CD14-positive monocyte (primary cell): ENCODE measurements around the gene PCAT7. TPM values are rescaled to one million over a fixed set of nuclear protein-coding genes. Genes with fewer than 3 reads are reported as not detected.
A peak's percentile ranks its signal among the peaks of the same experiment; 100 is the strongest.

ENCODE experiments used
- DNase-seq, 3 donors: peaks; one replicate each; pipeline ENCODE4 v3.0.0-alpha.2; 2011 to 2022
- H2AFZ ChIP-seq: 2 replicates; pipeline ENCODE4 v1.6.0; 2012; ENCODE audit warnings: mild to moderate bottlenecking, low read depth, low read length, inconsistent platforms; ENCODE audit not compliant: insufficient read depth, poor library complexity, severe bottlenecking
- H3K27ac ChIP-seq, 2 donors: 1 replicate in 1 of 2; 2 replicates in 1 of 2; pipeline ENCODE4 v1.5.1; 2012 to 2013; ENCODE audit warnings: low read length in 2 of 2, control low read depth in 1 of 2, inconsistent platforms in 1 of 2, low read depth in 1 of 2, mild to moderate bottlenecking in 1 of 2
- H3K27me3 ChIP-seq, 2 donors: one replicate each; pipeline versions ENCODE4 v1.6.0 to v1.6.1; 2011 to 2013; ENCODE audit warnings: low read length in 2 of 2; ENCODE audit not compliant: control insufficient read depth in 2 of 2, insufficient read depth in 2 of 2
- H3K36me3 ChIP-seq, 2 donors: replicated peaks in 1 of 2; 1 replicate in 1 of 2; 2 replicates in 1 of 2; pipeline versions ENCODE4 v1.5.1 to v1.6.1; 2012 to 2013; ENCODE audit warnings: low read length in 2 of 2, control low read depth in 1 of 2, inconsistent platforms in 1 of 2, mild to moderate bottlenecking in 1 of 2; ENCODE audit not compliant: insufficient read depth in 2 of 2, control insufficient read depth in 1 of 2
- H3K4me1 ChIP-seq, 2 donors: 1 replicate in 1 of 2; 2 replicates in 1 of 2; pipeline versions ENCODE4 v1.5.1 to v1.6.1; 2012 to 2013; ENCODE audit warnings: low read length in 2 of 2, control low read depth in 1 of 2, inconsistent platforms in 1 of 2, mild to moderate bottlenecking in 1 of 2, moderate library complexity in 1 of 2; ENCODE audit not compliant: insufficient read depth in 2 of 2, control insufficient read depth in 1 of 2
- H3K4me2 ChIP-seq: replicated peaks from 2 replicates; pipeline ENCODE3; 2012; ENCODE audit warnings: low read length, moderate library complexity, mild to moderate bottlenecking; ENCODE audit not compliant: poor library complexity, severe bottlenecking; ENCODE audit errors: extremely low read depth
- H3K4me3 ChIP-seq, 3 experiments: fragments of 200-600 bp in 1 of 3; sonication (generic) in 1 of 3; replicated peaks in 1 of 3; 1 replicate in 2 of 3; 2 replicates in 1 of 3; pipeline ENCODE4 v1.5.1; 2011 to 2013; ENCODE audit warnings: low read length in 3 of 3, mild to moderate bottlenecking in 3 of 3, control low read depth in 2 of 3, low read depth in 2 of 3, inconsistent platforms in 1 of 3, moderate library complexity in 1 of 3
- H3K79me2 ChIP-seq: 2 replicates; pipeline ENCODE4 v1.6.0; 2012; ENCODE audit warnings: mild to moderate bottlenecking, control low read depth, inconsistent platforms, low read length, moderate library complexity; ENCODE audit not compliant: insufficient read depth
- H3K9ac ChIP-seq: 2 replicates; pipeline ENCODE4 v1.6.0; 2017; ENCODE audit warnings: low read length, mild to moderate bottlenecking; ENCODE audit not compliant: insufficient read depth, poor library complexity, severe bottlenecking
- H3K9me3 ChIP-seq, 2 donors: replicated peaks in 1 of 2; 1 replicate in 1 of 2; 2 replicates in 1 of 2; pipeline versions ENCODE4 v1.5.1 to v1.6.1; 2012 to 2013; ENCODE audit warnings: low read length in 2 of 2, control low read depth in 1 of 2; ENCODE audit not compliant: control insufficient read depth in 1 of 2, insufficient read depth in 1 of 2
- H4K20me1 ChIP-seq: 2 replicates; pipeline ENCODE4 v1.6.0; 2012; ENCODE audit warnings: mild to moderate bottlenecking, low read length, control low read depth, moderate library complexity; ENCODE audit not compliant: insufficient read depth
- H3K27ac Mint-ChIP-seq, 7 donors: one replicate each; pipeline ENCODE4 v1.8.0; 2020; ENCODE audit warnings: mild to moderate bottlenecking in 7 of 7, mixed read lengths in 7 of 7, moderate library complexity in 6 of 7, inconsistent platforms in 2 of 7
- H3K27me3 Mint-ChIP-seq, 3 donors: one replicate each; pipeline ENCODE4 v1.8.0; 2021 to 2022; ENCODE audit warnings: low read depth in 3 of 3, mild to moderate bottlenecking in 3 of 3, mixed read lengths in 3 of 3, moderate library complexity in 3 of 3, inconsistent platforms in 1 of 3
- H3K36me3 Mint-ChIP-seq, 2 donors: one replicate each; pipeline ENCODE4 v1.8.0; 2020; ENCODE audit warnings: mixed read lengths in 2 of 2, inconsistent platforms in 1 of 2, mild to moderate bottlenecking in 1 of 2
- H3K4me1 Mint-ChIP-seq: one replicate; pipeline ENCODE4 v1.8.0; 2020; ENCODE audit warnings: mild to moderate bottlenecking, mixed read lengths
- H3K4me3 Mint-ChIP-seq, 2 donors: one replicate each; pipeline ENCODE4 v1.8.0; 2020; ENCODE audit warnings: mild to moderate bottlenecking in 2 of 2, mixed read lengths in 2 of 2, moderate library complexity in 1 of 2
- H3K9me3 Mint-ChIP-seq, 7 donors: one replicate each; pipeline ENCODE4 v1.8.0; 2020 to 2022; ENCODE audit warnings: mixed read lengths in 7 of 7, mild to moderate bottlenecking in 6 of 7, moderate library complexity in 6 of 7, inconsistent platforms in 2 of 7
- WGBS: methylation state at CpG from one replicate; pipeline ENCODE4 v1.1.5; 2013; ENCODE audit warnings: missing lambda C conversion rate; ENCODE audit not compliant: insufficient coverage; 5-methylcytosine and 5-hydroxymethylcytosine counted together
- intact Hi-C, 2 donors: fragments of 100-400 bp; cut with micrococcal nuclease; formaldehyde crosslinking; loops; one replicate each; pipeline versions ENCODE4 v1.15.0 to v1.15.1; 2023
- polyA plus RNA-seq, 3 donors: library from polyadenylated mRNA; depleted of rRNA in 1 of 3; unstranded in 2 of 3; stranded (reverse) in 1 of 3; fragments of 300-500 nt in 2 of 3; fragments of >200 nt in 1 of 3; fragmentation: Illumina TruSeq in 2 of 3; gene quantifications; 1 replicate in 2 of 3; 2 replicates in 1 of 3; pipeline ENCODE4 v1.2.3, GENCODE V29; 2012 to 2021
- TF ChIP-seq, protein P1 (sequence below): fragments of 200-600 bp; IDR thresholded peaks from one replicate; pipeline ENCODE4 v1.8.0; 2022; ENCODE audit warnings: antibody characterized with exemption, mild to moderate bottlenecking

Gene PCAT7
- polyA plus RNA-seq, 3 donors: not detected

DNA sequence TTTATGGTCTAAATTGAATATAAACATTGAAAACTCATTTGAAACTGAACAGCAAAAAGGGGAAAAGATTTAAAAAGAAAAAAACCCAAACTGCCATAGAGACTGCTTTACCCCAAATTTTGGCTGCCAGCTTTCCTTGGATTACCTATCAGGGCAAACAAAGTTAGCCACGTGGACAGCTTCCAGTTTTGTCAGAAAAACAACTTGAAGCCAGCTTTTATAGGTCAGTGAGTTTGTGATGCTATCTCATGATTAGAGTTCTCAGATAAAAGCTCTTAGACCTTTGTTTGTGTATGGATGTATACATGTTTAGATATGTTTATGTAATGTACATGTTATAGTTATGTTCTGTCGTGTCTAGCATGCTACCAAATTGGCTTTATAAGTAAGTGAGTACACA is 22.7 kb downstream of the PCAT7 start:
- H3K4me3 ChIP-seq: no peak overlapping the region
- intact Hi-C loops: no loop called here
- Mint-ChIP-seq H3K36me3 (no peaks in the 10 kb centered on the region), H3K4me1 (peaks cover 16% of the 10 kb centered on the region), H3K27ac (no peak overlapping the region), H3K27me3 (peaks cover 6 to 16% (median 9%) of the 10 kb centered on the region in 3 donors), H3K9me3 (no peaks in the 10 kb centered on the region), H3K4me3 (no peak overlapping the region)
- H3K4me2 ChIP-seq: no peak overlapping the region
- no peaks in the 10 kb centered on the region for H4K20me1 ChIP-seq
- no peak overlapping the region for H3K27ac ChIP-seq
- no CpG with 5 or more reads among the region's 2 CpGs for WGBS
- H2AFZ ChIP-seq: no peak overlapping the region
- H3K9me3 ChIP-seq: no peaks in the 10 kb centered on the region
- no peak for DNase-seq
- peaks cover 2 to 6% of the 10 kb centered on the region in 2 donors for H3K27me3 ChIP-seq
- no peaks in the 10 kb centered on the region for H3K79me2 ChIP-seq
- H3K4me1 ChIP-seq: peaks cover 15% of the 10 kb centered on the region in 2 donors
- TF ChIP-seq, protein P1, sequence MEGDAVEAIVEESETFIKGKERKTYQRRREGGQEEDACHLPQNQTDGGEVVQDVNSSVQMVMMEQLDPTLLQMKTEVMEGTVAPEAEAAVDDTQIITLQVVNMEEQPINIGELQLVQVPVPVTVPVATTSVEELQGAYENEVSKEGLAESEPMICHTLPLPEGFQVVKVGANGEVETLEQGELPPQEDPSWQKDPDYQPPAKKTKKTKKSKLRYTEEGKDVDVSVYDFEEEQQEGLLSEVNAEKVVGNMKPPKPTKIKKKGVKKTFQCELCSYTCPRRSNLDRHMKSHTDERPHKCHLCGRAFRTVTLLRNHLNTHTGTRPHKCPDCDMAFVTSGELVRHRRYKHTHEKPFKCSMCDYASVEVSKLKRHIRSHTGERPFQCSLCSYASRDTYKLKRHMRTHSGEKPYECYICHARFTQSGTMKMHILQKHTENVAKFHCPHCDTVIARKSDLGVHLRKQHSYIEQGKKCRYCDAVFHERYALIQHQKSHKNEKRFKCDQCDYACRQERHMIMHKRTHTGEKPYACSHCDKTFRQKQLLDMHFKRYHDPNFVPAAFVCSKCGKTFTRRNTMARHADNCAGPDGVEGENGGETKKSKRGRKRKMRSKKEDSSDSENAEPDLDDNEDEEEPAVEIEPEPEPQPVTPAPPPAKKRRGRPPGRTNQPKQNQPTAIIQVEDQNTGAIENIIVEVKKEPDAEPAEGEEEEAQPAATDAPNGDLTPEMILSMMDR: no peak
- H3K9ac ChIP-seq: no peak overlapping the region
- H3K36me3 ChIP-seq: no peaks in the 10 kb centered on the region

DNA sequence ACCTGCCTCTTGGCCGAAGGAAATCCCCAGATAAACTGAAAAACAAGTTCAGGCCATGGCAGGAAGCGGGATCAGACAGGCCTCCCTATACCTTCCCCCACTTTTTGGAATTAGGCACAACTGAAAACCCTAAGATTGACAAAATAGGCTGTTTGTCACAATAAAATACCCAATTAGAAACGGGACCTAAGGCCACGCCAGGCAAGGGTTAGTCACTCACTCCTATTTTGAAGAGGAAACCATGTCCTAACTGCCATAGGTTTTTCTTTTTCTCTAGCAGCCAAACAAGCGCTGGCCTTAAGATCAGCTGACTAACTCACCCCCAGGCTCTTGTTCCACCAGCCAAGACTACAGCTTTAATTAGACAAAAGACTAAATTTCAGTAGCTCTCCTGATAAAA is 26.8 kb downstream of the PCAT7 start:
- peak overlapping the region in 1 of 7 donors; percentile 73 for H3K27ac Mint-ChIP-seq

More for the DNA sequence above, 26.8 kb downstream of the PCAT7 start:
- Histone ChIP-seq H3K9ac (no peak overlapping the region), H3K4me2 (no peak overlapping the region), H2AFZ (no peak overlapping the region), H3K9me3 (no peaks in the 10 kb centered on the region), H3K27me3 (no peaks in the 10 kb centered on the region), H3K27ac (no peak overlapping the region), H3K36me3 (no peaks in the 10 kb centered on the region), H3K79me2 (no peaks in the 10 kb centered on the region), H4K20me1 (no peaks in the 10 kb centered on the region), H3K4me3 (no peak overlapping the region), H3K4me1 (peaks cover 9% of the 10 kb centered on the region in 2 donors)
- Mint-ChIP-seq H3K9me3 (no peaks in the 10 kb centered on the region), H3K4me3 (no peak overlapping the region), H3K4me1 (peaks cover 9% of the 10 kb centered on the region), H3K36me3 (no peaks in the 10 kb centered on the region), H3K27me3 (peaks cover 2 to 4% (median 3%) of the 10 kb centered on the region in 3 donors)
- DNase-seq: no peak
- intact Hi-C loops: no loop called here
- TF ChIP-seq, protein P1: no peak
- 90% methylated on average over 3 of the region's 5 CpGs for WGBS
